HEK293T (cell line): Measurements from ENCODE around the gene BUB1B.
"Not testable (repeated sequence)": the region's sequence is repeated elsewhere in the genome, so short reads cannot be mapped to it uniquely, and the experiment has no call there.

Experiments
- CTCF ChIA-PET: fragments of 350-600 bp; formaldehyde crosslinking; extraction: SDS; loops from one replicate; lab custom pipeline; 2021; ENCODE audit warnings: antibody characterized with exemption, inconsistent platforms; lab: Yijun Ruan, JAX
- POLR2A ChIA-PET: fragments of 350-600 bp; formaldehyde crosslinking; extraction: SDS; loops from one replicate; lab custom pipeline; 2020; ENCODE audit warnings: antibody characterized with exemption, inconsistent platforms; lab: Yijun Ruan, JAX
- DNase-seq: peaks from one replicate; pipeline ENCODE4 v3.0.0; 2012; ENCODE audit warnings: mixed read lengths; ENCODE audit errors: extremely low spot score
- ARNT ChIP-seq: fragments of 450-650 bp; IDR thresholded peaks from 2 replicates; pipeline ENCODE4 v1.6.1; 2017; ENCODE audit warnings: mild to moderate bottlenecking
- BHLHE40 ChIP-seq: fragments of 450-650 bp; IDR thresholded peaks from 2 replicates; pipeline ENCODE4 v1.6.1; 2016; ENCODE audit warnings: mild to moderate bottlenecking, moderate library complexity, borderline replicate concordance
- CTBP1 ChIP-seq: fragments of 450-650 bp; IDR thresholded peaks from 2 replicates; pipeline ENCODE4 v1.6.1; 2016; ENCODE audit warnings: borderline replicate concordance
- ELF4 ChIP-seq: fragments of 450-650 bp; IDR thresholded peaks from 2 replicates; pipeline ENCODE4 v1.6.1; 2017; ENCODE audit warnings: antibody characterized with exemption
- FOXA1 ChIP-seq: fragments of 450-650 bp; IDR thresholded peaks from 2 replicates; pipeline ENCODE4 v1.6.1; 2016; ENCODE audit warnings: mild to moderate bottlenecking
- FOXK2 ChIP-seq: fragments of 450-650 bp; IDR thresholded peaks from 2 replicates; pipeline ENCODE4 v1.6.1; 2016; ENCODE audit warnings: mild to moderate bottlenecking
- FOXM1 ChIP-seq: fragments of 450-650 bp; IDR thresholded peaks from 2 replicates; pipeline ENCODE4 v1.6.1; 2017; ENCODE audit warnings: mild to moderate bottlenecking, borderline replicate concordance
- HDGF ChIP-seq: fragments of 450-650 bp; IDR thresholded peaks from 2 replicates; pipeline ENCODE4 v1.6.1; 2017; ENCODE audit warnings: antibody characterized with exemption, borderline replicate concordance
- L3MBTL2 ChIP-seq: fragments of 450-650 bp; conservative IDR thresholded peaks from 2 replicates; pipeline ENCODE4 v1.6.1; 2016; ENCODE audit warnings: mild to moderate bottlenecking
- LEF1 ChIP-seq: fragments of 450-650 bp; IDR thresholded peaks from 2 replicates; pipeline ENCODE4 v1.6.1; 2017; ENCODE audit warnings: mild to moderate bottlenecking, borderline replicate concordance
- NFRKB ChIP-seq: fragments of 450-650 bp; IDR thresholded peaks from 2 replicates; pipeline ENCODE4 v1.6.1; 2016; ENCODE audit warnings: mild to moderate bottlenecking, moderate library complexity
- PKNOX1 ChIP-seq: fragments of 450-650 bp; IDR thresholded peaks from 2 replicates; pipeline ENCODE4 v1.6.1; 2016
- SP1 ChIP-seq: fragments of 450-650 bp; IDR thresholded peaks from 2 replicates; pipeline ENCODE4 v1.6.1; 2017
- SUZ12 ChIP-seq: fragments of 450-650 bp; IDR thresholded peaks from 2 replicates; pipeline ENCODE4 v1.6.1; 2016; ENCODE audit warnings: mild to moderate bottlenecking
- TARDBP ChIP-seq: fragments of 450-650 bp; IDR thresholded peaks from 2 replicates; pipeline ENCODE4 v1.6.1; 2016
- ZNF384 ChIP-seq: fragments of 450-650 bp; IDR thresholded peaks from 2 replicates; pipeline ENCODE4 v1.6.1; 2016

The BUB1B gene

GRCh38 chr15:40160689-40161688 is at the start of gene BUB1B:
TSS of gene BUB1B (plus strand) at chr15:40161069. CDS start at chr15:40161221, 152 bp downstream.
- ChIA-PET CTCF (interaction anchor here (1.0 to 1.6 kb wide), 3 partner anchors 18 to 116 kb away, joined by 3 to 7 read pairs (median 3); no protein-coding TSS in a partner anchor), POLR2A (interaction anchor here (0.7 to 2.2 kb wide), 11 partner anchors 48 to 123 kb away, joined by 3 to 13 read pairs (median 4); partner anchors contain the start of gene BMF)
- TF ChIP-seq ARNT (no peak), LEF1 (no peak), FOXA1 (no peak), TARDBP (no peak), PKNOX1 (no peak), BHLHE40 (no peak), SUZ12 (peak; percentile 74; the same call in 1 of the 2 replicates), CTBP1 (no peak), SP1 (no peak), FOXM1 (0 out of 2 replicates have a peak, but pooled peaks have one; percentile 43), HDGF (no peak), L3MBTL2 (peak; percentile 68), ELF4 (no peak), NFRKB (no peak), FOXK2 (no peak), ZNF384 (no peak)
- peak; percentile 91 for DNase-seq

GRCh38 chr15:40111888-40112287 is 49.0 kb upstream of the BUB1B start:
- no peak for TF ChIP-seq BHLHE40
- TF ChIP-seq HDGF: no peak
- POLR2A ChIA-PET: interaction anchor here (0.8 kb wide), 1 partner anchor 53 kb away, joined by 3 read pairs; no protein-coding TSS in a partner anchor
- no peak for DNase-seq
- CTCF ChIA-PET: interaction anchor here (2.9 kb wide), 1 partner anchor 7 kb away, joined by 13 read pairs; no protein-coding TSS in a partner anchor

GRCh38 chr15:40112789-40113188 is 48.1 kb upstream of the BUB1B start:
- DNase-seq: no peak
- ChIA-PET POLR2A (interaction anchor here (0.8 to 1.2 kb wide), 2 partner anchors 48 to 52 kb away, joined by 3 read pairs; partner anchors contain the start of gene BUB1B), CTCF (interaction anchor here (1.9 to 2.9 kb wide), 2 partner anchors 8 to 67 kb away, joined by 6 to 13 read pairs; no protein-coding TSS in a partner anchor)
- TF ChIP-seq LEF1: no peak

GRCh38 chr15:40114218-40114617 is 46.7 kb upstream of the BUB1B start:
- ChIA-PET POLR2A (interaction anchor here (0.6 to 1.2 kb wide), 2 partner anchors 16 to 75 kb away, joined by 3 read pairs; partner anchors contain the start of gene SRP14), CTCF (interaction anchor here (0.5 to 2.9 kb wide), 3 partner anchors 10 to 69 kb away, joined by 3 to 13 read pairs (median 6); no protein-coding TSS in a partner anchor)
- TF ChIP-seq HDGF (no peak), SUZ12 (no peak), SP1 (no peak), PKNOX1 (no peak), CTBP1 (no peak), FOXM1 (no peak), ZNF384 (no peak), FOXK2 (no peak), TARDBP (no peak), ARNT (no peak), NFRKB (no peak), LEF1 (no peak), L3MBTL2 (no peak), ELF4 (no peak), BHLHE40 (no peak), FOXA1 (no peak)
- DNase-seq: no peak

GRCh38 chr15:40115106-40115505 is 45.8 kb upstream of the BUB1B start:
- ChIA-PET CTCF (interaction anchor here (1.2 to 2.9 kb wide), 2 partner anchors 8 to 10 kb away, joined by 6 to 13 read pairs; no protein-coding TSS in a partner anchor), POLR2A (interaction anchor here (0.6 kb wide), 1 partner anchor 17 kb away, joined by 3 read pairs; no protein-coding TSS in a partner anchor)
- not testable (repeated sequence) for DNase-seq

GRCh38 chr15:40115670-40116093 is 45.2 kb upstream of the BUB1B start:
- ChIA-PET CTCF (interaction anchor here (1.2 kb wide), 1 partner anchor 9 kb away, joined by 6 read pairs; no protein-coding TSS in a partner anchor), POLR2A (no interaction called here)
- no peak for DNase-seq
- TF ChIP-seq BHLHE40: no peak
- TF ChIP-seq LEF1: no peak
- no peak for TF ChIP-seq ZNF384
- no peak for TF ChIP-seq SUZ12
- TF ChIP-seq ARNT: no peak
- TF ChIP-seq SP1: no peak
